Naive thymus-derived CD4-positive, alpha-beta T cell (primary cell): Measurements from ENCODE around the gene AFF2. TPM values are rescaled to one million over a fixed set of nuclear protein-coding genes. Genes with fewer than 3 reads are reported as not detected.

Experiments used
- ATAC-seq: fragments of 150-1000 bp; cut with Tn5 transposase; 2 replicates; pipeline ENCODE4 v1.10.0; 2021; ENCODE audit warnings: mild to moderate bottlenecking, moderate library complexity
- CTCF ChIA-PET: fragments of 350-600 bp; sonication (Branson Sonifier 250); formaldehyde crosslinking; loops from one replicate; lab custom pipeline; 2021; ENCODE audit warnings: antibody characterized with exemption; lab: Charles Lee
- POLR2A ChIA-PET: fragments of 350-600 bp; sonication (Branson Sonifier 250); formaldehyde crosslinking; loops from one replicate; lab custom pipeline; 2021; ENCODE audit warnings: antibody characterized with exemption, inconsistent platforms; lab: Charles Lee
- DNase-seq, 9 donors: peaks; one replicate each; pipeline versions ENCODE4 v3.0.0 to v3.0.0-alpha.2; 2020 to 2022; ENCODE audit warnings: mixed read lengths in 1 of 9
- H3K27ac ChIP-seq: one replicate; pipeline ENCODE4 v1.7.0; 2013; ENCODE audit warnings: mild to moderate bottlenecking, low read depth, low read length, moderate library complexity
- H3K27me3 ChIP-seq, 2 donors: one replicate each; pipeline ENCODE4 v1.7.0; 2013; ENCODE audit warnings: low read length in 2 of 2, mild to moderate bottlenecking in 2 of 2, moderate library complexity in 2 of 2; ENCODE audit not compliant: control insufficient read depth in 2 of 2, insufficient read depth in 2 of 2
- H3K36me3 ChIP-seq, 3 experiments: 1 replicate in 2 of 3; 2 replicates in 1 of 3; pipeline ENCODE4 v1.7.0; 2013; ENCODE audit warnings: low read length in 3 of 3, mild to moderate bottlenecking in 3 of 3, moderate library complexity in 1 of 3; ENCODE audit not compliant: insufficient read depth in 3 of 3, control insufficient read depth in 2 of 3
- H3K4me1 ChIP-seq, 2 donors: one replicate each; pipeline ENCODE4 v1.7.0; 2013; ENCODE audit warnings: low read length in 2 of 2, mild to moderate bottlenecking in 2 of 2, moderate library complexity in 1 of 2; ENCODE audit not compliant: control insufficient read depth in 2 of 2, insufficient read depth in 2 of 2
- H3K4me3 ChIP-seq: 2 replicates; pipeline ENCODE4 v1.7.0; 2013; ENCODE audit warnings: mild to moderate bottlenecking, low read length
- H3K9me3 ChIP-seq, 3 experiments: 1 replicate in 2 of 3; 2 replicates in 1 of 3; pipeline ENCODE4 v1.7.0; 2013; ENCODE audit warnings: low read length in 3 of 3; ENCODE audit not compliant: control insufficient read depth in 2 of 3
- H3K27ac Mint-ChIP-seq, 9 donors: one replicate each; pipeline ENCODE4 v1.8.0; 2020 to 2022; ENCODE audit warnings: mixed read lengths in 9 of 9, mild to moderate bottlenecking in 8 of 9, moderate library complexity in 5 of 9, inconsistent platforms in 2 of 9
- H3K27me3 Mint-ChIP-seq, 5 donors: one replicate each; pipeline ENCODE4 v1.8.0; 2021 to 2022; ENCODE audit warnings: mixed read lengths in 5 of 5, mild to moderate bottlenecking in 1 of 5
- H3K36me3 Mint-ChIP-seq, 5 donors: one replicate each; pipeline ENCODE4 v1.8.0; 2020 to 2022; ENCODE audit warnings: mixed read lengths in 5 of 5, mild to moderate bottlenecking in 3 of 5, inconsistent platforms in 1 of 5
- H3K4me1 Mint-ChIP-seq, 7 donors: one replicate each; pipeline ENCODE4 v1.8.0; 2020 to 2022; ENCODE audit warnings: mixed read lengths in 7 of 7, mild to moderate bottlenecking in 3 of 7, inconsistent platforms in 1 of 7
- H3K4me3 Mint-ChIP-seq, 10 donors: one replicate each; pipeline ENCODE4 v1.8.0; 2020 to 2022; ENCODE audit warnings: mild to moderate bottlenecking in 10 of 10, mixed read lengths in 10 of 10, moderate library complexity in 6 of 10, inconsistent platforms in 2 of 10
- H3K9me3 Mint-ChIP-seq, 11 donors: one replicate each; pipeline ENCODE4 v1.8.0; 2020 to 2022; ENCODE audit warnings: mixed read lengths in 11 of 11, mild to moderate bottlenecking in 4 of 11, inconsistent platforms in 1 of 11, moderate library complexity in 1 of 11
- intact Hi-C, 2 donors: fragments of 100-400 bp; cut with micrococcal nuclease; formaldehyde crosslinking; loops; one replicate each; pipeline ENCODE4 v1.15.1; 2023
- polyA plus RNA-seq, 2 donors: library from polyadenylated mRNA; unstranded; fragments of 300-500 nt; fragmentation: Illumina TruSeq; gene quantifications; one replicate each; pipeline ENCODE4 v1.2.3, GENCODE V29; 2021
- total RNA-seq, 6 experiments: library from RNA in 5 of 6; stranded (reverse) in 5 of 6; gene quantifications; 1 replicate in 5 of 6; 2 replicates in 1 of 6; pipeline ENCODE4 v1.2.3 and lab custom pipeline; 2021 to 2026

Gene AFF2
- total and polyA plus RNA-seq, 7 experiments from 2014 or later = 0.31 to 6.0 (median 2.8) TPM

GRCh38 chrX:148960060-148960459 lies 459.6 kb downstream of the AFF2 start:
- Histone ChIP-seq H3K9me3 (no peaks in the 10 kb centered on the region), H3K4me1 (no peaks in the 10 kb centered on the region), H3K36me3 (no peaks in the 10 kb centered on the region), H3K4me3 (no peak overlapping the region), H3K27ac (no peak overlapping the region), H3K27me3 (no peaks in the 10 kb centered on the region)
- Mint-ChIP-seq H3K9me3 (no peaks in the 10 kb centered on the region), H3K27ac (no peak overlapping the region), H3K27me3 (no peaks in the 10 kb centered on the region), H3K4me1 (no peaks in the 10 kb centered on the region), H3K36me3 (peaks cover 0 to 16% (median 0%) of the 10 kb centered on the region in 5 donors), H3K4me3 (no peak overlapping the region)
- ChIA-PET POLR2A (no interaction called here), CTCF (no interaction called here)
- ATAC-seq (no peak), DNase-seq (no peak)
- intact Hi-C loops = no loop called here

DNA sequence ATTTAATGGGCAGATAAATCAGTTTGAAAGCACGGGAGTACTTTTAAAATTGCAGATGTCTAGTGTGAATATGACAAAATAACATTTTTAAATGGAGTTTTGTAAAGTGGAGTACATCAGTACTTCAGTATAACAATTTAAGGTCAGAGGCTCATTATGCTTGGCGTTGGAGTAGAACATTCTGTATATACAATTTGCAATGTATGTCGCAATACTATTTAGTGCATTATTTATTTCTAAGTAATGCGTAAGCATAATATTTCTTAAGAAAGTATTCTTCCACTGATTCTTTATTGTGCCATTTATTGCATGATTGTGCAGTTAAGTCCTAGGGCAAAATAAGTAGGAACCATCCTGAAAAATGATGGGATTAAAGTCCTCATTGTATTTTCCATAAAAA lies 461.6 kb downstream of the AFF2 start:
- ChIA-PET POLR2A (no interaction called here), CTCF (no interaction called here)
- H3K4me3 Mint-ChIP-seq = no peak overlapping the region
- H3K27me3 ChIP-seq = no peaks in the 10 kb centered on the region
- H3K36me3 Mint-ChIP-seq = peaks cover 0 to 11% (median 0%) of the 10 kb centered on the region in 5 donors
- H3K27me3 Mint-ChIP-seq = no peaks in the 10 kb centered on the region
- H3K4me1 ChIP-seq = no peaks in the 10 kb centered on the region
- H3K36me3 ChIP-seq = no peaks in the 10 kb centered on the region
- intact Hi-C loops = no loop called here
- no peaks in the 10 kb centered on the region for H3K4me1 Mint-ChIP-seq
- no peaks in the 10 kb centered on the region for H3K9me3 Mint-ChIP-seq
- ATAC-seq = no peak
- H3K27ac ChIP-seq = no peak overlapping the region
- no peaks in the 10 kb centered on the region for H3K9me3 ChIP-seq
- no peak overlapping the region for H3K27ac Mint-ChIP-seq
- DNase-seq = no peak
- H3K4me3 ChIP-seq = no peak overlapping the region

- no peaks in the 10 kb centered on the region for H3K27me3 ChIP-seq
- DNase-seq = no peak
- Mint-ChIP-seq H3K4me3 (no peak overlapping the region), H3K9me3 (peaks cover 0 to 2% (median 0%) of the 10 kb centered on the region in 11 donors), H3K4me1 (no peaks in the 10 kb centered on the region), H3K36me3 (peaks cover 0 to 4% (median 0%) of the 10 kb centered on the region in 5 donors), H3K27me3 (no peaks in the 10 kb centered on the region), H3K27ac (no peak overlapping the region)
- ChIA-PET POLR2A (no interaction called here), CTCF (no interaction called here)
- H3K9me3 ChIP-seq = no peaks in the 10 kb centered on the region
- ATAC-seq = no peak
- no peak overlapping the region for H3K27ac ChIP-seq
- no peaks in the 10 kb centered on the region for H3K4me1 ChIP-seq
- H3K36me3 ChIP-seq = no peaks in the 10 kb centered on the region
- intact Hi-C loops = no loop called here
- no peak overlapping the region for H3K4me3 ChIP-seq
Observed at GRCh38 chrX:148976571-148977400, 476.4 kb downstream of the AFF2 start.

DNA sequence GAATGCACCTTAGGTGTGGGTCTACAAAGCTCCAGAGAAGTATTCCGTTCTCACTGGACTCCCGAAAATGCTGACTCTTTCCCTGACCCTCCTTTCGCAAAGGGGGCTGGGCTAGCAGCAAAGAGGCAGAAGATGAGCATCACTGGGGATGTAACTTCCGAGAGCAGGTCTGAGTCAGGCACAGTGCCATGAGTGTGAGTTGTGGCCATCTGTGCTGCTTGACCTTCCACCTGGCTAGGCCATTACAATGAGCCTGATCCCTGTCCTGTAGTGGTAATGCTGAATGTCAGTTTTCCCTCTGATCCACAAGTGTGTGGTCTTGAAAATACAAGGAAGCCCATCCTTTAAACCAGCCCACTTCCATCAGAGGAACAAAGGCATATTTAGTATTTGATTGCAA lies 479.4 kb downstream of the AFF2 start:
- H3K4me1 ChIP-seq = no peaks in the 10 kb centered on the region
- DNase-seq (no peak), ATAC-seq (no peak)
- Mint-ChIP-seq H3K27me3 (no peaks in the 10 kb centered on the region), H3K4me3 (no peak overlapping the region), H3K9me3 (no peaks in the 10 kb centered on the region), H3K36me3 (peaks cover 0 to 4% (median 0%) of the 10 kb centered on the region in 5 donors), H3K27ac (no peak overlapping the region), H3K4me1 (peaks cover 0 to 7% (median 5%) of the 10 kb centered on the region in 7 donors)
- no peaks in the 10 kb centered on the region for H3K36me3 ChIP-seq
- H3K27me3 ChIP-seq = no peaks in the 10 kb centered on the region
- CTCF ChIA-PET = no interaction called here
- no peak overlapping the region for H3K4me3 ChIP-seq
- no peak overlapping the region for H3K27ac ChIP-seq
- H3K9me3 ChIP-seq = no peaks in the 10 kb centered on the region
- POLR2A ChIA-PET = no interaction called here
- intact Hi-C loops = no loop called here

- POLR2A ChIA-PET = no interaction called here
Observed at GRCh38 chrX:148984238-148984637, 483.8 kb downstream of the AFF2 start.

DNA sequence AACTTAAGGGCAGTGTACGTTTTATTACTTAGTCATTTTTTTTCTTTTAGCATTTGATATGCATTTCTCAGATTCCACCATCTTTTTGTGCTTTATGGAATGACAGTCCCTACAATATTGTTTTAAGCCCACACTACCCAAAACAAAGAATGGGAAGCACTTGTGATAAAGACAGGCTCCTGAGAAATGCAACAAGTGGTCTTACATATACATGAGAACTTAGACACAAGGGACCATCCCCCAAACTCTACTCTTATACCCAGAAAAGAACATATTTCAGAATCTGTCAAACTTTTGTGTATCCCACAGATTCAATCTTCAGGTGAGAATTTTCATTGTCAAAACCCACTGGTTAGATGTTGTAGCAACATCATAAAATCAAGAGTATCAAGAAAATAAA lies 491.1 kb downstream of the AFF2 start:
- no peak overlapping the region for H3K4me3 ChIP-seq
- H3K27me3 ChIP-seq = no peaks in the 10 kb centered on the region
- Mint-ChIP-seq H3K9me3 (no peaks in the 10 kb centered on the region), H3K4me1 (no peaks in the 10 kb centered on the region), H3K36me3 (no peaks in the 10 kb centered on the region), H3K27me3 (no peaks in the 10 kb centered on the region), H3K27ac (no peak overlapping the region), H3K4me3 (no peak overlapping the region)
- POLR2A ChIA-PET = no interaction called here
- no peaks in the 10 kb centered on the region for H3K4me1 ChIP-seq
- H3K9me3 ChIP-seq = no peaks in the 10 kb centered on the region
- DNase-seq (no peak), ATAC-seq (no peak)
- H3K27ac ChIP-seq = no peak overlapping the region
- no peaks in the 10 kb centered on the region for H3K36me3 ChIP-seq
- intact Hi-C loops = no loop called here
- CTCF ChIA-PET = no interaction called here

More at GRCh38 chrX:148984238-148984637, 483.8 kb downstream of the AFF2 start:
- Mint-ChIP-seq H3K27ac (no peak overlapping the region), H3K27me3 (no peaks in the 10 kb centered on the region), H3K4me3 (no peak overlapping the region), H3K36me3 (no peaks in the 10 kb centered on the region), H3K4me1 (peaks cover 0 to 7% (median 5%) of the 10 kb centered on the region in 7 donors), H3K9me3 (no peaks in the 10 kb centered on the region)
- Histone ChIP-seq H3K27ac (no peak overlapping the region), H3K36me3 (no peaks in the 10 kb centered on the region), H3K9me3 (no peaks in the 10 kb centered on the region), H3K27me3 (no peaks in the 10 kb centered on the region), H3K4me1 (no peaks in the 10 kb centered on the region), H3K4me3 (no peak overlapping the region)
- intact Hi-C loops = no loop called here
- CTCF ChIA-PET = no interaction called here
- DNase-seq (no peak), ATAC-seq (no peak)

DNA sequence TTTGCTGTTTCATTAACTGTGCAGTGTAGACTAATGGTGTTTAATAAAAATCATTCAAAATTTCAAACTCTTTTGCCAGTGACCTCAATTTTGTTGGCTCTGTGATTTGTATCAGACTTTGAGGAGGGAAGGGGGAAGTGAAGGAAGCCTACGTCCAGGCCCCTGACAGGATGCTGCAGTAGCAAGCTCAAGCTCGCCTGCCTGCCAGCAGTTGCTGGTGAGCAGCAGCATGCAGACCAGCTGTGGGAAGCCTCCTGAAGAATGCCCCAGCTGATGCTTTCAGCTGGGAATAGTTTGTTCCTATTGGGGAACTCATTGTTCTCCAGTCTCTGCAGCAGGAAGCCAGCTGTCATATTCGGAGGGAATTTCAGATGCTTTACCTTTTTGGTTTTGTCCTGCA lies 495.2 kb downstream of the AFF2 start:
- intact Hi-C loops = no loop called here
- no peak overlapping the region for H3K4me3 Mint-ChIP-seq

More for the DNA sequence above, 495.2 kb downstream of the AFF2 start:
- no peaks in the 10 kb centered on the region for H3K9me3 ChIP-seq
- Mint-ChIP-seq H3K4me1 (no peaks in the 10 kb centered on the region), H3K27ac (no peak overlapping the region), H3K36me3 (no peaks in the 10 kb centered on the region), H3K27me3 (no peaks in the 10 kb centered on the region), H3K9me3 (no peaks in the 10 kb centered on the region)
- DNase-seq (no peak), ATAC-seq (no peak)
- no peak overlapping the region for H3K27ac ChIP-seq
- H3K4me1 ChIP-seq = no peaks in the 10 kb centered on the region
- H3K36me3 ChIP-seq = no peaks in the 10 kb centered on the region
- H3K4me3 ChIP-seq = no peak overlapping the region
- CTCF ChIA-PET = no interaction called here
- POLR2A ChIA-PET = no interaction called here
- no peaks in the 10 kb centered on the region for H3K27me3 ChIP-seq
